H1 (cell line): ENCODE results near the gene CFAP157. TPM values are rescaled to one million over a fixed set of nuclear protein-coding genes. Genes with fewer than 3 reads are reported as not detected.

Source experiments
- CTCF ChIA-PET: fragments of 300-600 bp; sonication (Branson Sonifier 250); formaldehyde crosslinking; loops from one replicate; lab custom pipeline; 2021; ENCODE audit not compliant: partially characterized antibody; lab: Charles Lee
- POLR2A ChIA-PET: fragments of 300-600 bp; sonication (Branson Sonifier 250); formaldehyde crosslinking; loops from one replicate; lab custom pipeline; 2021; ENCODE audit warnings: inconsistent platforms; ENCODE audit not compliant: partially characterized antibody; lab: Charles Lee
- DNase-seq, 2 experiments: peaks; one replicate each; pipeline versions ENCODE4 v3.0.0 to v3.0.0-alpha.2; 2010 to 2022; ENCODE audit warnings: low spot score in 2 of 2, low read depth in 1 of 2, mixed read lengths in 1 of 2
- FAIRE-seq: peaks from 2 replicates; lab custom pipeline; 2011; peaks lifted over from hg19 to GRCh38; lab: Jason Lieb, UNC
- H2AFZ ChIP-seq: 2 replicates; pipeline ENCODE4 v1.8.1; 2012; ENCODE audit warnings: low read length, inconsistent platforms
- H2AK5ac ChIP-seq: 2 replicates; pipeline ENCODE4 v1.6.1; 2013; ENCODE audit warnings: low read depth, low read length
- H2BK120ac ChIP-seq: replicated peaks from 2 replicates; pipeline ENCODE3; 2013; ENCODE audit warnings: low read depth, low read length, inconsistent platforms
- H2BK12ac ChIP-seq: 2 replicates; pipeline ENCODE4 v1.6.1; 2013; ENCODE audit warnings: low read depth, low read length
- H2BK15ac ChIP-seq: 2 replicates; pipeline ENCODE4 v1.6.1; 2013; ENCODE audit warnings: low read length
- H2BK20ac ChIP-seq: 2 replicates; pipeline ENCODE4 v1.6.1; 2013; ENCODE audit warnings: low read length
- H2BK5ac ChIP-seq: 2 replicates; pipeline ENCODE4 v1.6.1; 2013; ENCODE audit warnings: low read depth, low read length
- H3K14ac ChIP-seq: 2 replicates; pipeline ENCODE4 v1.6.1; 2013; ENCODE audit warnings: inconsistent platforms; ENCODE audit not compliant: insufficient read length
- H3K18ac ChIP-seq: 2 replicates; pipeline ENCODE4 v1.6.1; 2013; ENCODE audit warnings: low read length; ENCODE audit errors: extremely low read depth
- H3K23ac ChIP-seq: 2 replicates; pipeline ENCODE4 v1.6.1; 2013; ENCODE audit warnings: inconsistent platforms; ENCODE audit not compliant: insufficient read length
- H3K23me2 ChIP-seq: 2 replicates; pipeline ENCODE4 v1.6.1; 2013; ENCODE audit warnings: low read depth, low read length
- H3K27ac ChIP-seq: 2 replicates; pipeline ENCODE4 v1.6.1; 2011; ENCODE audit warnings: low read depth, low read length, inconsistent platforms
- H3K27me3 ChIP-seq, 4 experiments: replicated peaks in 1 of 4; 1 replicate in 1 of 4; 2 replicates in 3 of 4; pipeline versions ENCODE4 v1.6.1 to v1.8.1; 2011 to 2013; ENCODE audit warnings: low read length in 3 of 4, mild to moderate bottlenecking in 3 of 4, inconsistent platforms in 2 of 4, mixed read lengths in 2 of 4, moderate library complexity in 1 of 4; ENCODE audit not compliant: control insufficient read depth in 3 of 4, insufficient read depth in 3 of 4; ENCODE audit errors: extremely low read depth in 1 of 4
- H3K36me3 ChIP-seq, 4 experiments: 2 replicates each; pipeline versions ENCODE4 v1.6.1 to v1.8.1; 2011 to 2013; ENCODE audit warnings: mild to moderate bottlenecking in 4 of 4, low read length in 3 of 4, moderate library complexity in 2 of 4, control low read depth in 1 of 4, inconsistent platforms in 1 of 4; ENCODE audit not compliant: insufficient read depth in 4 of 4, control insufficient read depth in 2 of 4
- H3K4ac ChIP-seq: replicated peaks from 2 replicates; pipeline ENCODE3; 2013; ENCODE audit warnings: low read length, low read depth, mixed read lengths, inconsistent platforms; ENCODE audit not compliant: insufficient read length
- H3K4me1 ChIP-seq, 4 experiments: replicated peaks in 1 of 4; 1 replicate in 1 of 4; 2 replicates in 3 of 4; pipeline versions ENCODE4 v1.6.1 to v1.8.1; 2011 to 2013; ENCODE audit warnings: low read length in 3 of 4, inconsistent platforms in 2 of 4, mixed read lengths in 1 of 4; ENCODE audit not compliant: insufficient read depth in 4 of 4, control insufficient read depth in 3 of 4
- H3K4me2 ChIP-seq, 2 experiments: 2 replicates each; pipeline versions ENCODE4 v1.6.1 to v1.8.1; 2011 to 2013; ENCODE audit warnings: low read depth in 2 of 2, low read length in 2 of 2, control low read depth in 1 of 2, inconsistent platforms in 1 of 2, mild to moderate bottlenecking in 1 of 2; ENCODE audit not compliant: insufficient read depth in 1 of 2
- H3K4me3 ChIP-seq, 4 experiments: fragments of 200-600, 300-600 bp in 1 of 4; sonication (generic), shearing (Covaris generic), sonication (Bioruptor Twin) in 1 of 4; 2 replicates each; pipeline versions ENCODE4 v1.5.1 to v1.8.1; 2011 to 2016; ENCODE audit warnings: low read length in 4 of 4, low read depth in 3 of 4, control low read depth in 2 of 4, inconsistent platforms in 2 of 4, mild to moderate bottlenecking in 2 of 4, mixed read lengths in 1 of 4, moderate library complexity in 1 of 4; ENCODE audit not compliant: insufficient read depth in 2 of 4; ENCODE audit errors: extremely low read depth in 1 of 4
- H3K56ac ChIP-seq: replicated peaks from 2 replicates; pipeline ENCODE3; 2013; ENCODE audit warnings: low read depth, mild to moderate bottlenecking, mixed read lengths, low read length, inconsistent platforms; ENCODE audit not compliant: insufficient read length
- H3K79me1 ChIP-seq: 2 replicates; pipeline ENCODE4 v1.6.1; 2013; ENCODE audit warnings: low read depth, low read length, control low read depth
- H3K79me2 ChIP-seq, 2 experiments: 2 replicates each; pipeline versions ENCODE4 v1.6.1 to v1.8.1; 2012 to 2013; ENCODE audit warnings: low read length in 2 of 2, mild to moderate bottlenecking in 2 of 2, inconsistent platforms in 1 of 2; ENCODE audit not compliant: insufficient read depth in 2 of 2, control insufficient read depth in 1 of 2
- H3K9ac ChIP-seq, 4 experiments: replicated peaks in 1 of 4; 1 replicate in 1 of 4; 2 replicates in 3 of 4; pipeline versions ENCODE4 v1.6.1 to v1.8.1; 2011 to 2013; ENCODE audit warnings: low read depth in 3 of 4, low read length in 3 of 4, control low read depth in 2 of 4, mild to moderate bottlenecking in 2 of 4, moderate library complexity in 2 of 4, inconsistent platforms in 1 of 4; ENCODE audit errors: extremely low read depth in 1 of 4
- H3K9me3 ChIP-seq, 2 experiments: 2 replicates each; pipeline versions ENCODE4 v1.6.1 to v1.8.1; 2012 to 2013; ENCODE audit warnings: mild to moderate bottlenecking in 2 of 2, moderate library complexity in 2 of 2, control low read depth in 1 of 2, inconsistent platforms in 1 of 2, low read depth in 1 of 2, low read length in 1 of 2, mixed read lengths in 1 of 2; ENCODE audit not compliant: insufficient read depth in 2 of 2
- H4K20me1 ChIP-seq, 2 experiments: replicated peaks in 1 of 2; 2 replicates each; pipeline versions ENCODE3 to v1.8.1; 2011 to 2013; ENCODE audit warnings: inconsistent platforms in 2 of 2, low read length in 2 of 2, mild to moderate bottlenecking in 1 of 2; ENCODE audit not compliant: insufficient read depth in 2 of 2, control insufficient read depth in 1 of 2
- H4K5ac ChIP-seq: 2 replicates; pipeline ENCODE4 v1.6.1; 2013; ENCODE audit warnings: low read length, low read depth, mixed read lengths, inconsistent platforms; ENCODE audit not compliant: insufficient read length
- H4K8ac ChIP-seq: 2 replicates; pipeline ENCODE4 v1.8.0; 2013; ENCODE audit warnings: mild to moderate bottlenecking, moderate library complexity, low read length, inconsistent platforms; ENCODE audit not compliant: insufficient read depth; ENCODE audit errors: extremely low read depth
- H4K91ac ChIP-seq: replicated peaks from 2 replicates; pipeline ENCODE3; 2013; ENCODE audit warnings: low read length, mixed read lengths, inconsistent platforms; ENCODE audit not compliant: insufficient read length
- JUND ChIP-seq: IDR thresholded peaks from 2 replicates; pipeline ENCODE4 v1.6.1; 2011; ENCODE audit warnings: mild to moderate bottlenecking, improper control_type of control experiment, low read length
- WGBS, 2 experiments: shearing (Covaris generic) in 1 of 2; methylation state at CpG; one replicate each; pipeline versions ENCODE4 v1.1.6 to v1.1.7; 2013 to 2015; ENCODE audit warnings: low lambda C conversion rate in 2 of 2, mixed read lengths in 2 of 2, inconsistent platforms in 1 of 2, low coverage in 1 of 2, missing lambda C conversion rate in 1 of 2; ENCODE audit not compliant: insufficient replicate concordance in 2 of 2, insufficient coverage in 1 of 2, insufficient read length in 1 of 2; ENCODE audit errors: extremely low coverage in 1 of 2, missing lambda C conversion rate in 1 of 2; 5-methylcytosine and 5-hydroxymethylcytosine counted together
- polyA plus RNA-seq, 7 experiments: library from polyadenylated mRNA; depleted of rRNA in 3 of 7; stranded (reverse) in 5 of 7; unstranded in 2 of 7; fragments of >200 nt in 5 of 7; fragments of 200-250 nt in 2 of 7; gene quantifications; 1 replicate in 5 of 7; 2 replicates in 1 of 7; 4 replicates in 1 of 7; pipeline versions ENCODE4 v1.2.1 to v1.2.3, GENCODE V29; 2011 to 2013; ENCODE audit warnings: missing spikeins in 2 of 7, mixed read lengths in 2 of 7
- total RNA-seq: library from RNA; stranded (reverse); fragmentation: NEBNext Ultra II Directional; extraction: Animal tissue kit (Norgen Biotek cat#: 25700); gene quantifications from 2 replicates; pipeline ENCODE4 v1.2.1, GENCODE V29; 2021

CFAP157 gene
- total and polyA plus RNA-seq, 2 of the 8 experiments (the other 6 are each of a cell fraction or from before 2014, with no cell fraction given): not detected

DNA sequence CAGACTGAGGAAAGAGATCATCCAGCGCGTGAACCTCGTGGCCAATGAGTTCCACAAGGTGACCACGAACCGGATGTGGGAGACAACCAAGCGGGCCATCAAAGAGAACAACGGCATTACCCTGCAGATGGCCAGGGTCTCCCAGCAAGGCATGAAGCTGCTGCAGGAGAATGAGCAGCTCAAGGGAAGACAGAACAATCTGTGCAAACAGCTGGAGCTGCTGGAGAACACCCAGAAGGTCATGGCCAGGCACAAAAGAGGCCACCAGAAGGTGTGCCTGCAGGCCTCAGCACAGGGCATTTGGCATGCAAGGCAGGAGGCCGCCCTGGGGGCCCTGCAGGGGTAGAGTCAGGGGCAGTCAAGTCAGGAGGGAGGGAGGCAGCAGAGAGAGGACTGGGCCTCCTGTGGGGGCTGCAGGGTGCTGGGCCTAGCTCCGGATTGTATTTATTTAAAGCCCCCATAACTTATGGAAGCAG is 4.5 kb downstream of the CFAP157 start:
- ChIA-PET CTCF (interaction anchor here (0.6 to 3.9 kb wide), 14 partner anchors 8 to 210 kb away, joined by 3 to 23 read pairs (median 4); partner anchors contain the start of gene TOR2A), POLR2A (interaction anchor here (0.8 to 2.6 kb wide), 8 partner anchors 7 to 260 kb away, joined by 3 to 7 read pairs (median 4); partner anchors contain the start of genes LRSAM1 and RPL12)

More for the DNA sequence above, 4.5 kb downstream of the CFAP157 start:
- Histone ChIP-seq H3K14ac (no peak overlapping the region), H2BK20ac (no peak overlapping the region), H3K4me2 (peak overlapping the region; percentile 19 to 43; a peak in 1 of 4 replicates), H2BK15ac (peak overlapping the region; percentile 72), H3K27me3 (0 out of 7 replicates have a peak, but pooled peaks cover 0 to 2% (median 0%) of the 10 kb centered on the region in 4 experiments), H3K56ac (no peak overlapping the region), H3K23me2 (peaks cover 10% of the 10 kb centered on the region; the same call in 1 of the 2 replicates), H2BK120ac (no peak overlapping the region), H3K9ac (no peak overlapping the region), H3K23ac (no peak overlapping the region), H3K9me3 (no peaks in the 10 kb centered on the region), H2BK12ac (no peak overlapping the region), H3K4me3 (no peak overlapping the region), H3K36me3 (no peaks in the 10 kb centered on the region), H3K4me1 (peaks cover 0 to 30% (median 23%) of the 10 kb centered on the region in 4 experiments; a peak in 6 of 7 replicates), H3K18ac (peak overlapping the region; percentile 78), H2BK5ac (0 out of 2 replicates have a peak overlapping the region, but pooled peaks have one; percentile 8), H4K91ac (no peak overlapping the region), H4K8ac (no peak overlapping the region), H2AFZ (no peak overlapping the region), H2AK5ac (no peak overlapping the region), H4K5ac (no peak overlapping the region), H3K79me1 (no peaks in the 10 kb centered on the region; the same call in 1 of the 2 replicates), H3K4ac (no peak overlapping the region), H3K27ac (peak overlapping the region; percentile 20; the same call in 1 of the 2 replicates), H3K79me2 (no peaks in the 10 kb centered on the region), H4K20me1 (peaks cover 0 to 3% of the 10 kb centered on the region in 2 experiments)
- DNase-seq (no peak), FAIRE-seq (no peak)
- 88% methylated on average over 9 of the region's 9 CpGs; no CpG with 5 or more reads in 1 of the 2 experiments for WGBS, 2 experiments
- TF ChIP-seq JUND: no peak
